Stimulated activated CD8-positive, alpha-beta memory T cell treated with anti-CD3 and anti-CD28 coated beads, Interleukin-2, amount 100 ng/mL, for 48 hours (primary cell): ENCODE data around the gene TBC1D8.

Source experiments
- DNase-seq, 2 donors: peaks; one replicate each; pipeline ENCODE4 v3.0.0-alpha.2; 2020; ENCODE audit warnings: low read depth in 2 of 2

TBC1D8 gene

DNA sequence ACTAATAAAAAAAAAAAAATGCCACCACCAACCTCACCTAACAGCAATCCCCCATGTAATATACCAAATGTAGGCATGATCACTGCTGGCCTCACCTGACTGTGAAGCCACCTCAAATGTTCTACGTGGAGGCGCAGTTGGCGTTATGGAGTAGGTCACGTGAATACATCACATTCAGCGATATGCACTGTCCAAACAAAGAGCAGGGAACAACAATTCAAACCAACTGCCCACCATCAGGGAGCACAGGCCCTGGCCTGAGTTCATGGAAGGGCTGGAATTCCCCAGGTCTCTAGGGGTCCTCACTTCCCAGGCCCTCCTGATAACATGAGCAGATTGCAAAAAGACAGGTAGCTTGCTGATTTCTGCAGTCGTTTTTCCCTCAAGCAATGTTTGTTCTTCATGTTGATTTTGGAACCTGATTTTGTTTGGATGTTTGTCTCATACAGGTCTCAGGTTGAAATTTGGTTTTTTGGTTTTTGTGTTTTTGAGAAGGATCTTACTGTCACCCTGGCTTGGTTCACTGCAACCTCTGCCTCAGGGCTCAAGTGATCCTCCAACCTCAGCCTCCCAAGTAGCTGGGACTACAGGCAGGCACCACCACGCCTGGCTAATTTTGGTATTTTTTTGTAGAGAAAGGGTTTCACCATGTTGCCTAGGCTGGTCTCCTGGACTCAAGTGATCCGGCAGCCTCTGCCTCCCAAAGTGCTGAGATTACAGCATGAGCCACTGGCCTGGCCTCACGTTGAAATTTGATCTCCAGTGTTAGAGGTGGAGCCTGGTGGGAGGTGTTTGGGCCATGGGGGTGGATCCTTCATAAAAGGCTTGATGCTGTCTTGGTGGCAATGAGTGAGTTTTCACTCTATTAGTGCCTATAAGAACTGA is 15.5 kb downstream of the TBC1D8 start:
- DNase-seq: no peak

DNA sequence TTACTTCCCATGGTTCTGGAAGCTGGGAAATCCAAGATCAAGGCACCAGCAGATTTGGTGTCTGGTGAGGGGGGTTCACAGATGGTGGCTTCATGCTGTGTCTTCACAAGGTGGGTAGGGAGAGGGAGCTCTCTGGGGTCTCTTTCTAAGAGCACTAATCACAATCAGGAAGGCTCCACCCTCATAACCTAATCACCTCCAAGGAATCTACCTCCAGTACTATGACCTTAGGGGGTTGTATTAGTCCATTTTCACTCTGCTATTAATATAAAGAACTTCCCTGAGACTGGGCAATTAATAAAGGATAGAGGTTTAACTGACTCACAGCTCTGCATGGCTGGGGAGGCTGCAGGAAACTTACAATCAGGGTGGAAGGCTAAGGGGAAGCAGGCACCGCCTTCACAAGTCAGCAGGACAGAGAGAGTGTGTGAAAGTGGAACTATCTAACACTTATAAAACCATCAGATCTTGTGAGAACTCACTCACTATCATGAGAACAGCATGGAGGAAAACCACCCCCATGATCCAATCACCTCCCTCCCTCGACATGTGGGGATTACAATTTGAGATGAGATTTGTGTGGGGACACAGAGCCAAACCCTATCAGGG is 17.6 kb downstream of the TBC1D8 start:
- DNase-seq: no peak

GRCh38 chr2:101132202-101132601 is 19.0 kb downstream of the TBC1D8 start:
- DNase-seq: no peak

- no peak for DNase-seq
These were observed 21.1 kb downstream of the TBC1D8 start for GRCh38 chr2:101130081-101130480.

DNA sequence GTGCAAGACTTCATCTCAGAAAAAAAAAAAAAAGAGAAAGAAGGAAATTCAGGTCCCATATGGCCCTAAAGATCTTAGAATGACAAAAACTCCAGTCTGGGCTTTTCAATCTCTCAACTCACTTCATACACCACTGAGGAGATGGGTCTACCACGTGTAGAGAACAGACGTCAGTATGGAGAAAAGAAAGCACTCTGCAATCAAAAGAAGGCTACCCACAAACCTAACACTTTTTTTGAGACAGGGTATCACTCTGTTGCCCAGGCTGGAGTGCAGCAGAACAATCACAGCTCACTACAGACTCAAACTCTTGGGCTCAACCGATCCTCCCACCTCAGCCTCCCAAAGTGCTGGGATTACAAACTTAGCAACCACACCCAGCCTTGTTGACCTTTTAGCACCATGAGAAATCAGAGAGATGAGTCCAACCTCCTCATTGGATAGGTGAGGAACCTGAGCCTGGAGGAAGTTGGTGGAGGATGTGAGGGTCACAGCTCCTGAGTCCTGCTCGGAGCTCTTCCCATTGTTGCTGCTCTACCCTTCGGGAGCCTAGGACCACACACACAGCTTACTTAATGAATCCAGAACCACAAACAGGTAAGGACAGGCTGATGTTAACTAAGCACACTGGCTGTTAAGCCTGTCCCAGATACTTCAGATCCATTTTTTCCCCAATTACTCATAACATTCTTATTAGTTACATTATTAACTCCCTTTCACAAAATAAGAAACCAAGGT is 23.7 kb downstream of the TBC1D8 start:
- DNase-seq: no peak

GRCh38 chr2:101125808-101126207 is 25.4 kb downstream of the TBC1D8 start:
- no peak for DNase-seq

GRCh38 chr2:101125374-101125773 is 25.8 kb downstream of the TBC1D8 start:
- no peak for DNase-seq

- DNase-seq: no peak
These were observed 26.4 kb downstream of the TBC1D8 start for GRCh38 chr2:101124643-101125366.

GRCh38 chr2:101123795-101124471 is 27.2 kb downstream of the TBC1D8 start:
- DNase-seq: no peak

DNA sequence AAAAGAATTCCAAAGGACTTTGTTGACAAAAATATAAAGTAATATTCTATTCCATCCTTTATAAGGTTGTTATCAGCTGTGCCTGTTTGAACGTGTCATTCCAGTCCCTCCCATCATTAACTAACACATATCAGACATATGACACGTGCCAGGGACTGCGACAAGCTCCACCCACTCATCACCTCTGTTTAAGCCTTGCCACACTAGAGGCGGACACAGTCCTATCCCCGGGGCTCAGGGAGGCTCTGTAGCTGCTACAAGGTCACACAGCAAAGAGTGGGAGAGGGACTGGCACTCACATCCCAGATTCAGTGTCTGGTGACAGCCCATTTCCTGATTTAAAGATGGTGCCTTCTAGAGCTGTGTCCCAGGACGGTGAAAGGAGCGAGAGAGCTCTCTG is 30.0 kb downstream of the TBC1D8 start:
- no peak for DNase-seq

GRCh38 chr2:101120124-101120996 is 30.8 kb downstream of the TBC1D8 start:
- DNase-seq: no peak

GRCh38 chr2:101119431-101119830 is 31.8 kb downstream of the TBC1D8 start:
- no peak for DNase-seq

DNA sequence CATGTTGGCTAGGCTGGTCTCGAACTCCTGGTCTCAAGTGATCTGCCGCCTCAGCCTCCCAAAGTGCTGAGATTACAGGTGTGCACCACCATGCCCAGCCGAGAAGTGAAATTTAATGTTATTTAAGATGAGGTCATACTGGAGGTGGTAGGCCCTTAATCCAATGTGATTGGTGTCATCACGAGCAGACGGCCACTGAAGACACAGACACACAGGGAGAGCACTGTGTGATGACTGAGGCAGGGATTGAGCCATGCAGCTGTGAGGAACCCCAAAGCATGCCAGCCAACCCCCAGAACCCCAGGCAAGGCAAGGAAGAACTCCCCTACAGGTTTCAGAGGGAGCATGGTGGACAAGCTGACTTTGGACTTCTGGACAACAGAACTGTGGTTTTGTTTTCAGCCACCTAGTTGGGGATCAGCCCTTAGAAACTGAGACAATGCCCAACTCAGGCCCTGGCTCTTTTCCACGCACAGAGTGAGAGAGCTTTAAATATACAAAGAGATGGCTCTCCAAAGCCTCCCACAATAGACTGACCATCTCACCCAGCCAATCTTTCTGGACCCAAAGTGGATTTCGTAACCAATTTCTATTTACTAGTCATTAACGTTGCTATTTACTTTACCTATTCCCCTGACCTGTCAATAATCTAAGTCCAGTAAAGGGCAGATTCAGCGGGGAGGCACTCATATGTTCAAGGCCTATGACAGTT is 34.2 kb downstream of the TBC1D8 start:
- no peak for DNase-seq

DNA sequence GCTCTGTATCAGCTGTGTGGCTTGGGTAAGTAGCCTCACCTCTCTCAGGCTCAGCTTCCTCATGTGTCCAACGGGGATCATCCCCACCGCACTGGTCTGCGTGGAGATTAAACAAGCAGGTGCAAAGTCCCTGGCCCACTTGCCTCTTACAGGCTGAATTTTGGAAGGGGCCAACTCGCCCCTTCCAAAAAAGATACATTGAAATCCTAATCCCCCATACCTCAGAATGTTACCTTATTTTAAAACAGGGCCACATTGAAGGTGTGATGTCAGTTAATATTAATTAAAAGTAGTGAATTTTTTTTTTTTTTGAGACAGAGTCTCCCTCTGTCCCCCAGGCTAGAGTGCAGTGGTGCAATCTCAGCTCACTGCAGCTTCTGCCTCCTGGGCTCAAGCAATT is 34.8 kb downstream of the TBC1D8 start:
- DNase-seq: no peak

GRCh38 chr2:101115664-101116063 is 35.5 kb downstream of the TBC1D8 start:
- no peak for DNase-seq

GRCh38 chr2:101114815-101115214 is 36.4 kb downstream of the TBC1D8 start:
- DNase-seq: no peak

DNA sequence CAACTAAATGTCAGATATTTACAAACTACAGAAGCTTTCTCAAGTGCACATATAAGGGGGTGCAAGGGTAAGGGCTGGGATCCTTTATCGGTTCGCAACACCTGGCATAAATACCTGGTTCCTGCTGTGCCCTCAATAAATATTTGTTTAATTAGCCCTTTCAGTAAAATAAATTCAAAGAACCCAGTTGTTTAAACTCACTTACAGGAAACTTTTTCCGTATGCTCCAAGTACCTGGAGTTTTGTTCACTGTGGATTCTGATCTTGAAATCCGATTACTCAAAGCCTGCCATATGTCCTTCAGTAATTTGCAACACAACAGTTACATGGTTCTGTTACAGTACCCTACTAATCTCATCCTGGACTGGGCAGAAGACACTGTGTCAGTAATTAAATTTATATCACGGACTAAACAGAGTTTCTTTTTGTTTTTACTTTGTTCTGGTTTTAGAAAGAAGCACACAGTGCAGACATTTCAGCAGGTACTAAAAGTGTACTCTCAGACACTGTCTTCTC is 36.9 kb downstream of the TBC1D8 start:
- no peak for DNase-seq

DNA sequence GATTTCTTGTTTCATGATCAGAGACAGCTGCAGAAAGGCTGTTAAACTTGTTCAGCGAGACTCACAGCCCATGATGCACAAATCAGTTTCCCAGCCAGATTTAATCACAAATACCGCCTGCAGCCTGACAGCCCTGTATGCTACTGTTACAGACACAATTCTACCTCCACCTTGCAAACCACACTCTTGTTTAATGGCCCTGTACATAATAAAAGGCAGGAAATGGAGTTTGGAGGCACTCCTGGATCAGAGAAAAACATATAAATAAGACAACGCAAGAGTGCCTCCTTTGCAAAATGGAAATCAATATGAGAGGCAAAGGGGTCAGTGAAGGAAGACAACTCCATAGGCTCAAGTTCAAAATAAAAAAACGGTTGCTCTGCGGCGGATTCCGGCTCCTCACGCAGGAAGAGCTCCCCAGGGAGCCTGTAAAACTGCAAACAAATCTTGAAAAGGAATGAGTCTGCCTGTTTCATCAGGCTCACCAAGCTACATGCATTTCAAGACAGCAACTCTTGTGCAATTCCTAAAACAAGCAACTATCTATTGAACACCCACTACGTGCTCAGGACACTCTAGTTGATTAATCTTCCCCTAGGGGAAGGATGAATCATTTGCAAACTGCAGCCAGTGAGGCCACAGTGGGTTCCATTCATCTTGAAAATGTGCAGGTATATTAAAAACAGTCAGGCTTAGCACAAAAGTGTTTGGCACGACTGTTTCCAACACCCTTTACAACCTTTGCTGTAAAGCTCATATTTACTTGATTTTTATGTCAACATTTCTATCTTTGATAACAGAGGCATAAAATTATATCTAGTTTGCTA is 37.5 kb downstream of the TBC1D8 start:
- no peak for DNase-seq

DNA sequence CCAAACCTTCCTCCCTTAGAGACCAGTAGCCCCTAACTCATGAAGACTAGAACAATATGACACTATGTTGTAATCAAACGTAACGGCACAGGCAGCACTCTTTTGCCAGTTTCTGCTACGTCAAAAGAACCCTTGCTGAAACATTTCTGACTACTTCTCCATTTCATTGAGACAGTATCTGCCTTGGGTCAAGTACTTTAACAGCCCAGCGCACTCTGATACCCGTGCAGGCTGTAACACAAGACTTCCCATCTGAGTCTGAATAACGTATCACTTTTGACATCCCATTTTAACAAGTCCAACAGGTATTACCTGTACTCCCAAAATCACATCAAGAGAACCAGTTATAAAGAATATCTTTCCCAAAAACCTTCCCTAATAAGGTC is 38.4 kb downstream of the TBC1D8 start:
- DNase-seq: no peak
